Posterior vena cava (tissue), 2 donors: ENCODE data around the gene KCNMB2. TPM values are rescaled to one million over a fixed set of nuclear protein-coding genes. Genes with fewer than 3 reads are reported as not detected.
"Not testable (repeated sequence)": the region's sequence is repeated elsewhere in the genome, so short reads cannot be mapped to it uniquely, and the experiment has no call there.

ENCODE experiments used
- DNase-seq: peaks from one replicate; pipeline ENCODE4 v3.0.0-alpha.2; 2020; ENCODE audit warnings: low spot score
- intact Hi-C, 2 donors: fragments of 100-400 bp; cut with DNase I; formaldehyde crosslinking; loops; one replicate each; pipeline versions ENCODE4 v1.14.1 to v1.14.2; 2022 to 2023
- total RNA-seq, 2 donors: library from RNA; stranded (reverse); fragmentation: NEBNext Ultra II Directional; extraction: Animal tissue kit (Norgen Biotek cat#: 25700); gene quantifications; one replicate each; pipeline ENCODE4 v1.2.1, GENCODE V29; 2021
- donor health status: DM: yes; HTN: yes; CAD: no.
- donor health status: DM: yes; HTN: yes; CAD: no.

The KCNMB2 gene
- total RNA-seq, 2 donors from 2014 or later: not detected

GRCh38 chr3:178823591-178824246 lies 287.5 kb downstream of the KCNMB2 start:
- intact Hi-C loops: no loop called here
- DNase-seq: no peak

GRCh38 chr3:178826435-178827123 lies 290.3 kb downstream of the KCNMB2 start:
- DNase-seq: no peak
- intact Hi-C loops: no loop called here

GRCh38 chr3:178827285-178827856 lies 291.1 kb downstream of the KCNMB2 start:
- intact Hi-C loops: no loop called here
- DNase-seq: no peak

- intact Hi-C loops: no loop called here
- DNase-seq: no peak
These were observed 297.5 kb downstream of the KCNMB2 start for GRCh38 chr3:178833695-178834094.

- DNase-seq: no peak
- intact Hi-C loops: no loop called here
These were observed 298.8 kb downstream of the KCNMB2 start for GRCh38 chr3:178835033-178835432.

- intact Hi-C loops: no loop called here
- no peak for DNase-seq
These were observed 301.3 kb downstream of the KCNMB2 start for GRCh38 chr3:178837512-178837911.

- intact Hi-C loops: no loop called here
- no peak for DNase-seq
These were observed 304.4 kb downstream of the KCNMB2 start for GRCh38 chr3:178840586-178840985.

GRCh38 chr3:178841011-178841410 lies 304.8 kb downstream of the KCNMB2 start:
- intact Hi-C loops: no loop called here
- DNase-seq: no peak

GRCh38 chr3:178844916-178845315 lies 308.7 kb downstream of the KCNMB2 start:
- intact Hi-C loops: no loop called here
- no peak for DNase-seq

- intact Hi-C loops: no loop called here
- no peak for DNase-seq
These were observed 309.3 kb downstream of the KCNMB2 start for GRCh38 chr3:178845420-178846118.

- intact Hi-C loops: no loop called here
- no peak for DNase-seq
These were observed 311.0 kb downstream of the KCNMB2 start for GRCh38 chr3:178847190-178847589.

- no peak for DNase-seq
- intact Hi-C loops: no loop called here
These were observed 313.1 kb downstream of the KCNMB2 start for GRCh38 chr3:178849199-178849910.

- no peak for DNase-seq
- intact Hi-C loops: no loop called here
These were observed 314.4 kb downstream of the KCNMB2 start for GRCh38 chr3:178850450-178851190.

- intact Hi-C loops: no loop called here
- no peak for DNase-seq
These were observed 315.3 kb downstream of the KCNMB2 start for GRCh38 chr3:178851564-178851963.

- DNase-seq: no peak
- intact Hi-C loops: no loop called here
These were observed 320.6 kb downstream of the KCNMB2 start for GRCh38 chr3:178856804-178857203.

GRCh38 chr3:178859386-178859785 lies 323.1 kb downstream of the KCNMB2 start:
- intact Hi-C loops: no loop called here

GRCh38 chr3:178859900-178860436 lies 323.7 kb downstream of the KCNMB2 start:
- intact Hi-C loops, DNase-seq: not testable (repeated sequence)

More at GRCh38 chr3:178859386-178859785, 323.1 kb downstream of the KCNMB2 start:
- DNase-seq: no peak

GRCh38 chr3:178868681-178869080 lies 332.4 kb downstream of the KCNMB2 start:
- no peak for DNase-seq
- intact Hi-C loops: no loop called here

GRCh38 chr3:178870085-178870484 lies 333.8 kb downstream of the KCNMB2 start:
- DNase-seq: no peak
- intact Hi-C loops: no loop called here
